Muscle layer of duodenum (tissue), 2 donors: ENCODE data around the gene RFFL.
"Not testable (repeated sequence)": the region's sequence is repeated elsewhere in the genome, so short reads cannot be mapped to it uniquely, and the experiment has no call there.

ENCODE experiments used
- H3K27ac ChIP-seq: one replicate; pipeline ENCODE4 v1.7.0; 2013; ENCODE audit warnings: mild to moderate bottlenecking, low read length
- H3K27me3 ChIP-seq: one replicate; pipeline ENCODE4 v1.7.0; 2013; ENCODE audit warnings: low read depth, mild to moderate bottlenecking, control low read depth, low read length
- H3K36me3 ChIP-seq, 2 donors: one replicate each; pipeline ENCODE4 v1.7.0; 2013; ENCODE audit warnings: low read length in 2 of 2, control low read depth in 1 of 2, mild to moderate bottlenecking in 1 of 2; ENCODE audit not compliant: insufficient read depth in 2 of 2, control insufficient read depth in 1 of 2
- H3K4me1 ChIP-seq, 2 donors: one replicate each; pipeline ENCODE4 v1.7.0; 2013; ENCODE audit warnings: low read length in 2 of 2, mild to moderate bottlenecking in 2 of 2, control low read depth in 1 of 2, moderate library complexity in 1 of 2; ENCODE audit not compliant: insufficient read depth in 2 of 2, control insufficient read depth in 1 of 2
- H3K4me3 ChIP-seq, 2 donors: one replicate each; pipeline ENCODE4 v1.7.0; 2013; ENCODE audit warnings: low read length in 2 of 2, low read depth in 1 of 2, mild to moderate bottlenecking in 1 of 2
- H3K9me3 ChIP-seq, 2 donors: one replicate each; pipeline ENCODE4 v1.7.0; 2013; ENCODE audit warnings: low read length in 2 of 2, control low read depth in 1 of 2, mild to moderate bottlenecking in 1 of 2; ENCODE audit not compliant: control insufficient read depth in 1 of 2
- donor health status: healthy.

RFFL gene

GRCh38 chr17:35045458-35045979 lies 18.0 kb downstream of the RFFL start:
- H3K27me3 ChIP-seq, H3K4me3 ChIP-seq, H3K36me3 ChIP-seq, H3K9me3 ChIP-seq, H3K4me1 ChIP-seq: not testable (repeated sequence)
- H3K27ac ChIP-seq, result peak overlapping the region; percentile 26

DNA sequence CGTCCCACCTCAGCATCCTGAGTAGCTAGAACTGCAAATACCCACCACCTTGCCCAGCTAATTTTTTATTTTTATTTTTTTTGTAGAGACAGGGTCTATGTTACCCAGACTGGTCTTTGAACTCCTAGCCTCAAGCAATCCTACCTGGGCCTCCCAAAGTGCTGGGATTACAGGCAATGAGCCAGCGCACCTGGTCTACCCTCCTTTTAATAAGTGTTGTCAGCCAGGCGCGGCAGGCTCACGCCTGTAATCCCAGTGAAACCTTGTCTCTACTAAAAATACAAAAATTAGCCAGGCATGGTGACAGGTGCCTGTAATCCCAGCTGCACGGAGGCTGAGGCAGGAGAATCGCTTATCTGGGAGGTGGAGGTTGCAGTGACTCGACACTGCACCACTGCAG lies 19.3 kb downstream of the RFFL start:
- Histone ChIP-seq H3K9me3 (no peaks in the 10 kb centered on the region), H3K27ac (no peak overlapping the region)

GRCh38 chr17:35041390-35041789 lies 22.1 kb downstream of the RFFL start:
- Histone ChIP-seq H3K36me3 (no peaks in the 10 kb centered on the region), H3K9me3 (no peaks in the 10 kb centered on the region), H3K4me3 (no peak overlapping the region), H3K27me3 (no peaks in the 10 kb centered on the region), H3K27ac (no peak overlapping the region), H3K4me1 (no peaks in the 10 kb centered on the region)

More for the DNA sequence above, 19.3 kb downstream of the RFFL start:
- Histone ChIP-seq H3K4me3 (no peak overlapping the region), H3K27me3 (no peaks in the 10 kb centered on the region), H3K4me1 (no peaks in the 10 kb centered on the region), H3K36me3 (no peaks in the 10 kb centered on the region)

DNA sequence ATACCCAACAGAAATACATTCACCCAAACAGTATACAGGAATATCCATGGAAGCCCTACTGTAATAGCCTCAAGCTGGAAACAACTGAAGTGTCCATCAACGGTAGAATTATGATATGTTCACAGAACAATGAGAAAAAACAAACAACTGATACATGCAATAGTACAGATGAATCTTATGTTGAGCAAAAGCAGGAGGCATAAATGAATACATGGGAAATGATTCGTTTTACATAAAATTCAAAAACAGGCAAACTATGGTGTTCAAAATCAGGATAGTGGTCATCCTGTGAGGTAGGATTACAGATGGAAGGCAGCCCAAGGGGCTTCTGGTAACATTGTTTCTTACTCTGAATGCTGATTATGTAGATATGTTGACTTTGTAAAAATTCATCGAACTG lies 25.1 kb downstream of the RFFL start:
- no peaks in the 10 kb centered on the region for H3K36me3 ChIP-seq
- H3K27me3 ChIP-seq, result no peaks in the 10 kb centered on the region
- H3K4me3 ChIP-seq, result no peak overlapping the region
- H3K27ac ChIP-seq, result no peak overlapping the region
- peaks cover 0 to 4% of the 10 kb centered on the region in 2 donors for H3K4me1 ChIP-seq
- no peaks in the 10 kb centered on the region for H3K9me3 ChIP-seq

DNA sequence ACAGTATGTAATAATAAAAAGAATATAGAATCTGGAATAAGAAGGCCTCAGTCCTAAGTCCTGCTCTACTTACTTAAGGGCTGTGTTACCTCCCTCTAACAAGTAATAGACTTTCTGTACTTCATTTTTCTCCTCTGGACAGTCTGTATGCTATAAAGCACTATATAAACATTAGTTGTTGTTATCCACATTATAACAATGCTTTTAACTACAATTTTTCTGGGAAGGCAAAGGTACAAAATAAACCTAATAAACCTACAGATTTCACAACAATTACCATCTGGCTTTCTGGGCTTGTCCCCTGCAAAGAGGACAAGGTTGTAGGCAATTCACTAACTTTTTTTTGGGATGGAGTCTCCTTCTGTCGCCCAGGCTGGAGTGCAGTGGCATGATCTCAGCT lies 32.7 kb downstream of the RFFL start:
- H3K4me3 ChIP-seq, result no peak overlapping the region

DNA sequence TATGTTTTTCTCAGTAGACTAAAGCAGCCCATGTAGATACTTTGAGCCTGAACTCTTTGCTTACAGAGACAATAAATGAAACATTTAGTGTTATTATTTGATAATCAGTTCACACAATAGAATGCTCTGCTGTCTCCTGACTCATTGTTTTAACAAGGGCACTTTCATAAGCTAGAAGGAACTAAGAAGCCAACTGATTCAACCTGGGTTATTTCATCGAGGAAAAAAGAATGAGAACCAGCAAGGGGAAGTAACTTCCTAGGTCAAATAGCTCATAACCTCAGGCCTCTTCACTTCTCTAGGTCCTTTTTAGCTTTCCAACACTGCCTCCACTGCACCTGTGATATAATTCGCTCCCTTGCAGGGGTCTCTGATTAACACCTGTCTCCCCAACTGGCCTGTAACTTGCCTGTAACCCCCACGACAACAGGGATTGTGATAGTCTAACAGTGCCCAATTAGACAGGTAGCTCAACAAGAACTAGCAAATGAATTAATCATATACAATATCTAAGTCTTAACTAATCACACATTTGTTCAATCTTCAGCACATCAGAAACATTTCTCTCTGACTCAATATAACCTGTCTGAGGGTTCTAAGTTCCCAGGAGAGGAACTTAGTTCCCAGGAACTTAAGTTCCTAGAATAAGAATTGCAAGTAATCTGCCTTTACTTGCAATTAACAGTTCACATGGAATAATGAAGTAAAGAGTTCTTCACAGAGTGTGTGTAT lies 34.8 kb downstream of the RFFL start:
- peaks cover 11 to 14% of the 10 kb centered on the region in 2 donors for H3K36me3 ChIP-seq
- no peaks in the 10 kb centered on the region for H3K9me3 ChIP-seq
- no peak overlapping the region for H3K4me3 ChIP-seq
- H3K4me1 ChIP-seq, result no peaks in the 10 kb centered on the region
- peak overlapping the region; percentile 7 for H3K27ac ChIP-seq
- H3K27me3 ChIP-seq, result no peaks in the 10 kb centered on the region

More for the DNA sequence above, 32.7 kb downstream of the RFFL start:
- Histone ChIP-seq H3K27me3 (no peaks in the 10 kb centered on the region), H3K36me3 (peaks cover 4 to 7% of the 10 kb centered on the region in 2 donors), H3K27ac (no peak overlapping the region), H3K9me3 (no peaks in the 10 kb centered on the region), H3K4me1 (no peaks in the 10 kb centered on the region)

GRCh38 chr17:35028097-35028496 lies 35.4 kb downstream of the RFFL start:
- H3K27ac ChIP-seq, H3K4me1 ChIP-seq, H3K9me3 ChIP-seq: not testable (repeated sequence)

DNA sequence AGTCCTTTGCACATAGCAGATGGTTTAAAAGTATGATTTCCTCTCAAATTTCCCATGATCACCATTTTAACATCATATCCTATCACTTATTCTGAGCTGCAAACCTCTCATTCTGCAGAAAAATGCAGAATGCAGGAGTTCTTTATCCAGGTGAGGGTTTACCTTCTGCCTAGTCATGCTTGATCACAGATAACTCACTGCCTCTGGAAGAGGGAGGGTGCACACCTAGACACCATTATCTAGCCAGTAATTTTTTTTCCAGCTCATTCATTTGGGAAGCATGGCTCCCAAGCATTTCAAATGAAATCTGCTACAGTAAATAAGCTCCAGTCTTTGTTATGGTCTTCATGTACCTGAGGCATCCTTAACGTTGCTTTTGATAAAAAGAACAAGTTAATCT lies 38.0 kb downstream of the RFFL start:
- Histone ChIP-seq H3K27ac (no peak overlapping the region), H3K36me3 (peaks cover 20 to 21% of the 10 kb centered on the region in 2 donors), H3K4me3 (no peak overlapping the region), H3K27me3 (no peaks in the 10 kb centered on the region), H3K9me3 (no peaks in the 10 kb centered on the region), H3K4me1 (no peaks in the 10 kb centered on the region)

More at GRCh38 chr17:35028097-35028496, 35.4 kb downstream of the RFFL start:
- H3K4me3 ChIP-seq, H3K27me3 ChIP-seq: not testable (repeated sequence)
- H3K36me3 ChIP-seq, result peaks cover 11 to 14% of the 10 kb centered on the region in 2 donors

DNA sequence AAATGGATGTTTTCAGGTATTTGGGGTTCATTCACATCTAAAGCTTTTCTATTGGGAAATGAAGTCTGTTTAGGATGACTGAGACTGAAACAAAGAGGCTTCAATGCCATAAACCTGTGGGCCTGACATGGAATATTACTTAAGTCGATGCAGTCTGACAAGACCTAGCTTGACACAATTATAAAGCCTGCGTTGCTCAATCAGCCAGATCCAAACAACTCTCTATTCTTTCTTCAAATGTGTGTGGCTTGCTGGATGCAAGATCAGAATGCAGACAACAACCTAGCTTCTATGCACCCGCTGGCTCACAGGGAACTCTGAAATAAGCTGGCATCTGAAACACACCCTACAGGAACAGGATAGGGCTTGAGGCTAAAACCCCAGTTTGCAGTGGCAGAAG lies 40.0 kb downstream of the RFFL start:
- Histone ChIP-seq H3K9me3 (no peaks in the 10 kb centered on the region), H3K27me3 (no peaks in the 10 kb centered on the region), H3K36me3 (peaks cover 21 to 26% of the 10 kb centered on the region in 2 donors), H3K4me1 (no peaks in the 10 kb centered on the region), H3K27ac (peak overlapping the region; percentile 87), H3K4me3 (no peak overlapping the region)

DNA sequence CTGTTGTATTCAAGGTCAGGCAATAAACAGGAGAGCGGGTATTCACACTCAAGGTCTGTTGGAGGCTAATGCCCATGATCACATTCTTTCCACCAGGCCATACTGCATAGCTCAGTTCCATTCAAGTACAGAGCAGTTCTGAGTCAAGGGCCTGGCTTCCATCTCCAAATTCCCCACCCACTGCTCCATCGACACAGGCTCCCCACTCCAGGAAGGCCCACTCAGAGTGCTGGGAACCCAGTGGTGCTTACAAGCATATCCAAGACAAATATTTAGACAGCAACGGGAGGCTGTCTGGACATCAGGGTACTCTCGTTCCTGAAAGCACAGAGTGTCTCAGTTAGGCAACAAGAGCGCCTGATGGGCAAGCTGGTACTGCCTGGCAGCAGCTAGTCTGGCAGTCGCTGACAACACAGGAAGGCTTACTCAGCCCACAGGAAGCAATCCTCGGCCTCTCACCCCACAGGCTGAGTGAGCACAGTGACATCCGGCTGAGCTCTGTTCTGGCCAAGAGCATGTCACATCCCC lies 40.9 kb downstream of the RFFL start:
- H3K27me3 ChIP-seq, result no peaks in the 10 kb centered on the region
- H3K9me3 ChIP-seq, result no peaks in the 10 kb centered on the region
- no peaks in the 10 kb centered on the region for H3K4me1 ChIP-seq
- peak overlapping the region; percentile 87 for H3K27ac ChIP-seq
- no peak overlapping the region for H3K4me3 ChIP-seq
- H3K36me3 ChIP-seq, result peaks cover 21 to 26% of the 10 kb centered on the region in 2 donors

- Histone ChIP-seq H3K4me1 (no peaks in the 10 kb centered on the region), H3K36me3 (peaks cover 26 to 27% of the 10 kb centered on the region in 2 donors), H3K4me3 (no peak overlapping the region), H3K27me3 (no peaks in the 10 kb centered on the region), H3K9me3 (no peaks in the 10 kb centered on the region), H3K27ac (peak overlapping the region; percentile 87)
These were observed 41.8 kb downstream of the RFFL start for GRCh38 chr17:35021520-35022380.
